Spleen (tissue), 7 donors: Measurements from ENCODE around the gene MGMT.

ENCODE experiments used
- POLR2A ChIP-seq, 3 donors: fragments of 450-650 bp; IDR thresholded peaks; one replicate each; pipeline ENCODE4 v1.5.1; 2017; ENCODE audit warnings: antibody characterized with exemption in 3 of 3, mild to moderate bottlenecking in 1 of 3
- POLR2AphosphoS5 ChIP-seq, 3 donors: sonication (generic); formaldehyde crosslinking; IDR thresholded peaks; one replicate each; pipeline ENCODE4 v1.5.1; 2017; ENCODE audit warnings: antibody characterized with exemption in 3 of 3
- TF ChIP-seq, protein P1 (sequence below), 11 experiments: fragments of 200-600 bp in 7 of 11; fragments of 450-650 bp in 4 of 11; sonication (generic) in 4 of 11; IDR thresholded peaks in 8 of 11; conservative IDR thresholded peaks in 3 of 11; 1 replicate in 7 of 11; 2 replicates in 4 of 11; pipeline versions ENCODE4 v1.4.0 to v1.8.0; 2016 to 2021; ENCODE audit warnings: antibody characterized with exemption in 11 of 11, inconsistent platforms in 4 of 11, mild to moderate bottlenecking in 1 of 11
- donor health status: DM: no; HTN: no; CAD: no; lungs with moderate emphysema.
- donor health status: DM: no; HTN: no; CAD: no.
- donor health status: DM: no; HTN: no; CAD: no.

DNA sequence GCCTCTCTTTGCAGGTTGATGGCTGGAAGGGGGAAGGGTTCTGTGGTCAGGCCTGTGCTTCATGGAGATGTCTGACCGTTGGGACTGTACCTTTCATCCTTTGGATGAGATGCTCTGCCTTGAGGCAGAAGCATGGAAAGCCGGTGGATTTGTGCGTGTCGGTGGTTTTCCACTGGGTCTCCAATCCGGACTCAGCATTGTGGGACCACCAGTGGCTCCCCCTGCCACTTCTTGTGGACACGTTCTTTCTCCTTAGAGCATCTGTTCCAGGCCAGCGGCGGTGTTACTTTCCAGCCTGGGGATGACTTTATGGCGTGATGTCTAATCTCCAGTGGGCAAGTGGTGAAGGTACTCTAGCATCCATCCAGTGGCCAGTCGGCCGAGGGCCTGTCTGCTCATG is 178.4 kb downstream of the MGMT start:
- TF ChIP-seq POLR2A (IDR thresholded peaks at IDR 0.05) (no peak), POLR2AphosphoS5 (IDR thresholded peaks at IDR 0.05) (no peak)
- TF ChIP-seq, protein P1, sequence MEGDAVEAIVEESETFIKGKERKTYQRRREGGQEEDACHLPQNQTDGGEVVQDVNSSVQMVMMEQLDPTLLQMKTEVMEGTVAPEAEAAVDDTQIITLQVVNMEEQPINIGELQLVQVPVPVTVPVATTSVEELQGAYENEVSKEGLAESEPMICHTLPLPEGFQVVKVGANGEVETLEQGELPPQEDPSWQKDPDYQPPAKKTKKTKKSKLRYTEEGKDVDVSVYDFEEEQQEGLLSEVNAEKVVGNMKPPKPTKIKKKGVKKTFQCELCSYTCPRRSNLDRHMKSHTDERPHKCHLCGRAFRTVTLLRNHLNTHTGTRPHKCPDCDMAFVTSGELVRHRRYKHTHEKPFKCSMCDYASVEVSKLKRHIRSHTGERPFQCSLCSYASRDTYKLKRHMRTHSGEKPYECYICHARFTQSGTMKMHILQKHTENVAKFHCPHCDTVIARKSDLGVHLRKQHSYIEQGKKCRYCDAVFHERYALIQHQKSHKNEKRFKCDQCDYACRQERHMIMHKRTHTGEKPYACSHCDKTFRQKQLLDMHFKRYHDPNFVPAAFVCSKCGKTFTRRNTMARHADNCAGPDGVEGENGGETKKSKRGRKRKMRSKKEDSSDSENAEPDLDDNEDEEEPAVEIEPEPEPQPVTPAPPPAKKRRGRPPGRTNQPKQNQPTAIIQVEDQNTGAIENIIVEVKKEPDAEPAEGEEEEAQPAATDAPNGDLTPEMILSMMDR (IDR thresholded peaks at IDR 0.05 in 8 of 11, conservative IDR thresholded peaks at IDR 0.05 in 3 of 11) = no peak
